Fibroblast of mammary gland (primary cell): Measurements from ENCODE around the gene BCL2L11.

Experiments
- DNase-seq: peaks from one replicate; pipeline ENCODE4 v3.0.0-alpha.2; 2010; ENCODE audit warnings: low read depth
- H3K4me3 ChIP-seq: 2 replicates; pipeline ENCODE4 v1.5.1; 2011; ENCODE audit warnings: low read depth, mild to moderate bottlenecking, low read length, moderate library complexity; ENCODE audit not compliant: control insufficient read depth
- CTCF ChIP-seq: conservative IDR thresholded peaks from 2 replicates; pipeline ENCODE4 v1.5.1; 2011; ENCODE audit warnings: low read depth, low read length, inconsistent platforms; ENCODE audit not compliant: control insufficient read depth, insufficient read depth

BCL2L11 gene

DNA sequence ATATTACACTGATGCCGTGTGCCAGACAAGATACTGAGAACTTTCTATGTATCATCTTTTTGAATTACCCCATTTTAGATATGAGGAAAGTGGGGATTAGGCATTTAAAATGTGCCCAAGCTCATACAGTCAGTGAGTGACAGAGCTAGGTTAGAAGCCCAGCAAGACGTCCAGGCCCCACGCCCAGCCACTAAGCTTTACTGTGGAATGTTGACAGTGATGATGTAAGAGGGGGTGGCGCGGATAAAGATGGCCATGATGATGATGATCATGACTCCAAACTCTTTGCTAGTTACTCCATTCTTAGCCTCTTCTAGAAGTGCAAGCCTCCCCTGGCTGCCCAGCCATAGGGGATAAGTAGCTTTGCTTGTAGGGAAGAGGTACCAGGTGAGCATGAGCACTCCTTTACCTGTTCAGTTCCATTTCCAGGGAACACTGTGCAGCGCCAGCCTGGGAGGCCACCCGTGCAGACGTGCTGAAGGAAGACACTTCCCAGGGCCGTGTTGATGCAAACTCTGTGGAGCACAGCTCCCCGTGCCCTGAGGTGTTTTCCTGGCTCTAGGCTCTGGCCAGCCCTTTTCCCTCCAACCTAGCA lies 65.5 kb downstream of the BCL2L11 start:
- H3K4me3 ChIP-seq, result no peak overlapping the region
- no peak for DNase-seq
- TF ChIP-seq CTCF, result no peak

- no peak for TF ChIP-seq CTCF
- no peak for DNase-seq
- no peak overlapping the region for H3K4me3 ChIP-seq
Observed at GRCh38 chr2:111186933-111187332, 66.2 kb downstream of the BCL2L11 start.

GRCh38 chr2:111188681-111189080 lies 68.0 kb downstream of the BCL2L11 start:
- no peak overlapping the region for H3K4me3 ChIP-seq
- DNase-seq, result no peak
- TF ChIP-seq CTCF, result no peak

DNA sequence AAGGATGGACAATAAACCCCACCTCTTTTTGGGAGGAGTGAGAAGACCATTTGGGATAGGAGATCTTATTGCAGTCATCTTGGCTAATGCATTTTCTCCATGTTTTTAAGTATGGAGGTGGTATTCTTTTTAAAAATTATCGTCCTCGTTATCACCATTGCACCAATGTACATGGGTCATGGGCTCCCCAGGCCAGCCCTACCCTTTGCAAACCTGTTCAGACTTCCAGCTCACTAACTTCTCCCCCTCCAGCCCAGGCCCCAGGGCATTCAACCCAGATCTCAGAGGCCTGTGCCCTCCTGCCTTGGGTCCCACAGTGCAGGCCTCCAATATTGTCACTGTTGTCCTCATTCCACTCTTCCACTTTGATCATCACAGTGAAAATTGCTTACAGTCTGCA lies 68.4 kb downstream of the BCL2L11 start:
- no peak overlapping the region for H3K4me3 ChIP-seq
- DNase-seq, result no peak
- TF ChIP-seq CTCF, result no peak

DNA sequence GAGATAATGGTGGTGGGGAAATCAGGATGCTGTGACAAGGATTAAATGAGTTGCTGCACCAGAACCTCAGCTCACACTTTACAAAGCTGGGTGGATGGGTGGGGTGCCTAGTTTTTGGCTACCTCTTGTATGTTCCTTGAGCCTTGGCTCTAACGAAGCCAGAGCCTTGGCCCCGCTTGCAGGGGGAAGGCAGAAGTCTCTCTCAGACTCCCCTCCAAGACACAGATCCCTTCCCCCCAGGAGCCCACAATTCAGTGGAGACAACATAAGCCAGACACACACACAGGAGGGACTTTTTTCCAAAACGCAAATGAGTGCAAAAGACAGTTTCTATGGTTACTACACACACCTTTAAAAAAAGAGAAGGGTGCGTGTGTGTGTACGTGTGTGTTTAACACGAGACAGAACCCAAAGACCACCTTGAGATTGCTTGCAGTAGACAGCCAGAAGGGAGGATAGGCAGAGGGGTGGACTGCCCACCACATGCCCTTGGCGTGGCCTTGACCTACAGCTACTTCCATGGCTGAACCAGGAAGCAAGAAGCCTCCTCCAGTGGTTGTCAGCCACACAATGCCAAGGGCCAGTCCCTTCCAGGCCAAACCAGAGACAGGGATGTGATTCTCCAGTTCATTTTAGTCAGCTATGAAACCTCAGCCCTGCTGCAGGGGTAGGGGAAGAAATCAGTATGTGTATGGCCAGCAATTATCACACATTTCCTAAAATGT lies 70.3 kb downstream of the BCL2L11 start:
- TF ChIP-seq CTCF, result no peak

DNA sequence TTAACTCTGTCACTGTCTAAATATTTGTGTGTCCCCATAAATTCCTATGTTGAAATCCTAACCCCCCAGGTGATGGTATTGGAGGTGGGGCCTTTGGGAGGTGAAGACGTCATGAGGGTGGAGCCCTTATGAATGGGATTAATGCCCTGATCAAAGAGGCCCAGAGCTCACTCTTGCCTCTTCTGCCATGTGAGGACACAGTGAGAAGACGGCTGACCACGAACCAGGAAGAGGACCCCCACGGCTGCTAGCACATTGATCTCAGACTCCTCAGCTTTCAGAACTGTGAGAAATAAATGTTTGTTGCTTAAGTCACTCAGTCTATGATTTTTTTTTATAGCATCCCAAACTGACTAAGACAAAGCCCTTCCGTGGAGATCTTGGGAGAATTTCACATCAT lies 71.2 kb downstream of the BCL2L11 start:
- DNase-seq, result no peak
- TF ChIP-seq CTCF, result no peak
- no peak overlapping the region for H3K4me3 ChIP-seq

More for the DNA sequence above, 70.3 kb downstream of the BCL2L11 start:
- DNase-seq, result no peak
- H3K4me3 ChIP-seq, result no peak overlapping the region
